Activated T-cell treated with anti-CD3 and anti-CD28 coated beads, Interleukin-2, amount 50 U/mL, for 4 hours (primary cell): ENCODE results near the gene PDSS2. TPM values are rescaled to one million over a fixed set of nuclear protein-coding genes. Genes with fewer than 3 reads are reported as not detected.
"Not testable (repeated sequence)": the region's sequence is repeated elsewhere in the genome, so short reads cannot be mapped to it uniquely, and the experiment has no call there.

Source experiments
- ATAC-seq, 2 donors: fragments of 200-7000 bp; cut with Tn5 transposase; one replicate each; pipeline ENCODE4 v1.10.0; 2021
- DNase-seq: peaks from one replicate; pipeline ENCODE4 v3.0.0-alpha.2; 2020
- H3K27me3 Mint-ChIP-seq: one replicate; pipeline ENCODE4 v1.8.0; 2021; ENCODE audit warnings: low read depth, mixed read lengths
- H3K36me3 Mint-ChIP-seq: one replicate; pipeline ENCODE4 v1.8.0; 2022; ENCODE audit warnings: mixed read lengths; ENCODE audit not compliant: insufficient read depth
- H3K4me1 Mint-ChIP-seq: one replicate; pipeline ENCODE4 v1.8.0; 2021; ENCODE audit warnings: low read depth, mixed read lengths
- H3K4me3 Mint-ChIP-seq: one replicate; pipeline ENCODE4 v1.8.0; 2021; ENCODE audit warnings: mild to moderate bottlenecking, moderate library complexity, mixed read lengths
- H3K9me3 Mint-ChIP-seq: one replicate; pipeline ENCODE4 v1.8.0; 2021; ENCODE audit warnings: mixed read lengths
- total RNA-seq, 3 donors: library from RNA; stranded (reverse); gene quantifications; one replicate each; pipeline ENCODE4 v1.2.1, GENCODE V29; 2021

The PDSS2 gene
- total RNA-seq, 3 donors from 2014 or later: 10.9 to 14.8 (median 12.6) TPM

- ATAC-seq (no peak), DNase-seq (no peak)
- H3K9me3 Mint-ChIP-seq: no peaks in the 10 kb centered on the region
- H3K27me3 Mint-ChIP-seq: no peaks in the 10 kb centered on the region
- no peak overlapping the region for H3K4me3 Mint-ChIP-seq
- H3K4me1 Mint-ChIP-seq: no peaks in the 10 kb centered on the region
- peaks cover 4% of the 10 kb centered on the region for H3K36me3 Mint-ChIP-seq
Measured at GRCh38 chr6:107284805-107285204, 174.6 kb downstream of the PDSS2 start.

GRCh38 chr6:107280791-107281190 lies 178.6 kb downstream of the PDSS2 start:
- no peaks in the 10 kb centered on the region for H3K4me1 Mint-ChIP-seq
- no peak for ATAC-seq

GRCh38 chr6:107280001-107280400 lies 179.4 kb downstream of the PDSS2 start:
- not testable (repeated sequence) for DNase-seq, H3K4me1 Mint-ChIP-seq, ATAC-seq, H3K9me3 Mint-ChIP-seq, H3K36me3 Mint-ChIP-seq, H3K4me3 Mint-ChIP-seq, H3K27me3 Mint-ChIP-seq

More at GRCh38 chr6:107280791-107281190, 178.6 kb downstream of the PDSS2 start:
- Mint-ChIP-seq H3K4me3 (no peak overlapping the region), H3K27me3 (no peaks in the 10 kb centered on the region), H3K36me3 (no peaks in the 10 kb centered on the region), H3K9me3 (no peaks in the 10 kb centered on the region)
- no peak for DNase-seq

GRCh38 chr6:107275330-107275865 lies 184.0 kb downstream of the PDSS2 start:
- no peak overlapping the region for H3K4me3 Mint-ChIP-seq
- no peaks in the 10 kb centered on the region for H3K27me3 Mint-ChIP-seq
- DNase-seq (no peak), ATAC-seq (no peak)
- peaks cover 6% of the 10 kb centered on the region for H3K36me3 Mint-ChIP-seq
- no peaks in the 10 kb centered on the region for H3K9me3 Mint-ChIP-seq
- H3K4me1 Mint-ChIP-seq: no peaks in the 10 kb centered on the region

GRCh38 chr6:107274288-107274687 lies 185.1 kb downstream of the PDSS2 start:
- Mint-ChIP-seq H3K27me3 (no peaks in the 10 kb centered on the region), H3K4me3 (no peak overlapping the region), H3K4me1 (no peaks in the 10 kb centered on the region), H3K36me3 (peaks cover 6% of the 10 kb centered on the region), H3K9me3 (no peaks in the 10 kb centered on the region)
- DNase-seq (no peak), ATAC-seq (no peak)

- peaks cover 6% of the 10 kb centered on the region for H3K36me3 Mint-ChIP-seq
- H3K9me3 Mint-ChIP-seq: no peaks in the 10 kb centered on the region
- ATAC-seq: no peak
- no peaks in the 10 kb centered on the region for H3K27me3 Mint-ChIP-seq
- no peak overlapping the region for H3K4me3 Mint-ChIP-seq
- no peak for DNase-seq
- no peaks in the 10 kb centered on the region for H3K4me1 Mint-ChIP-seq
Measured at GRCh38 chr6:107272246-107272645, 187.1 kb downstream of the PDSS2 start.

GRCh38 chr6:107271208-107271790 lies 188.1 kb downstream of the PDSS2 start:
- Mint-ChIP-seq H3K27me3 (no peaks in the 10 kb centered on the region), H3K4me3 (no peak overlapping the region)
- ATAC-seq: no peak

GRCh38 chr6:107267634-107268033 lies 191.7 kb downstream of the PDSS2 start:
- Mint-ChIP-seq H3K36me3 (peaks cover 3% of the 10 kb centered on the region), H3K27me3 (no peaks in the 10 kb centered on the region), H3K4me1 (no peaks in the 10 kb centered on the region), H3K9me3 (no peaks in the 10 kb centered on the region), H3K4me3 (no peak overlapping the region)
- DNase-seq (no peak), ATAC-seq (no peak)

More at GRCh38 chr6:107271208-107271790, 188.1 kb downstream of the PDSS2 start:
- no peaks in the 10 kb centered on the region for H3K9me3 Mint-ChIP-seq
- peaks cover 6% of the 10 kb centered on the region for H3K36me3 Mint-ChIP-seq
- H3K4me1 Mint-ChIP-seq: no peaks in the 10 kb centered on the region
- no peak for DNase-seq

- no peak for ATAC-seq
Measured at GRCh38 chr6:107267006-107267405, 192.4 kb downstream of the PDSS2 start.

GRCh38 chr6:107266563-107266962 lies 192.8 kb downstream of the PDSS2 start:
- no peaks in the 10 kb centered on the region for H3K9me3 Mint-ChIP-seq
- H3K36me3 Mint-ChIP-seq: peaks cover 5% of the 10 kb centered on the region
- ATAC-seq (no peak), DNase-seq (no peak)
- H3K4me1 Mint-ChIP-seq: no peaks in the 10 kb centered on the region
- no peak overlapping the region for H3K4me3 Mint-ChIP-seq
- no peaks in the 10 kb centered on the region for H3K27me3 Mint-ChIP-seq

More at GRCh38 chr6:107267006-107267405, 192.4 kb downstream of the PDSS2 start:
- Mint-ChIP-seq H3K9me3 (no peaks in the 10 kb centered on the region), H3K36me3 (peaks cover 5% of the 10 kb centered on the region), H3K4me1 (no peaks in the 10 kb centered on the region), H3K4me3 (no peak overlapping the region), H3K27me3 (no peaks in the 10 kb centered on the region)
- no peak for DNase-seq

- Mint-ChIP-seq H3K4me1 (no peaks in the 10 kb centered on the region), H3K27me3 (no peaks in the 10 kb centered on the region), H3K9me3 (no peaks in the 10 kb centered on the region), H3K36me3 (peaks cover 7% of the 10 kb centered on the region), H3K4me3 (no peak overlapping the region)
- DNase-seq (no peak), ATAC-seq (no peak)
Measured at GRCh38 chr6:107264357-107264840, 195.0 kb downstream of the PDSS2 start.

GRCh38 chr6:107259951-107260350 lies 199.4 kb downstream of the PDSS2 start:
- ATAC-seq: no peak
- DNase-seq: no peak
- no peaks in the 10 kb centered on the region for H3K9me3 Mint-ChIP-seq
- H3K4me3 Mint-ChIP-seq: no peak overlapping the region
- H3K36me3 Mint-ChIP-seq: peaks cover 7% of the 10 kb centered on the region
- no peaks in the 10 kb centered on the region for H3K27me3 Mint-ChIP-seq
- no peaks in the 10 kb centered on the region for H3K4me1 Mint-ChIP-seq

- no peak for ATAC-seq
- H3K36me3 Mint-ChIP-seq: peaks cover 7% of the 10 kb centered on the region
- no peak for DNase-seq
- H3K9me3 Mint-ChIP-seq: no peaks in the 10 kb centered on the region
- no peak overlapping the region for H3K4me3 Mint-ChIP-seq
- no peaks in the 10 kb centered on the region for H3K4me1 Mint-ChIP-seq
- H3K27me3 Mint-ChIP-seq: no peaks in the 10 kb centered on the region
Measured at GRCh38 chr6:107248147-107248546, 211.2 kb downstream of the PDSS2 start.

- Mint-ChIP-seq H3K9me3 (no peaks in the 10 kb centered on the region), H3K4me3 (no peak overlapping the region), H3K36me3 (peaks cover 7% of the 10 kb centered on the region), H3K4me1 (no peaks in the 10 kb centered on the region), H3K27me3 (no peaks in the 10 kb centered on the region)
- DNase-seq: no peak
- ATAC-seq: no peak
Measured at GRCh38 chr6:107246972-107247615, 212.3 kb downstream of the PDSS2 start.
